Cardiac fibroblast (primary cell): ENCODE measurements around the gene FAM162A.

Experiments
- DNase-seq, 2 donors: peaks; one replicate each; pipeline versions ENCODE4 v3.0.0 to v3.0.0-alpha.2; 2010; ENCODE audit warnings: low read depth in 2 of 2
- H3K4me3 ChIP-seq, 2 donors: replicated peaks in 1 of 2; 1 replicate in 1 of 2; 2 replicates in 1 of 2; pipeline ENCODE4 v1.5.1; 2011; ENCODE audit warnings: low read depth in 2 of 2, low read length in 2 of 2, mild to moderate bottlenecking in 2 of 2, moderate library complexity in 1 of 2
- CTCF ChIP-seq: IDR thresholded peaks from one replicate; pipeline ENCODE4 v1.5.1; 2011; ENCODE audit warnings: low read depth, mild to moderate bottlenecking, low read length, inconsistent platforms

The FAM162A gene

GRCh38 chr3:122457706-122458105, 73.7 kb downstream of the FAM162A start:
- H3K4me3 ChIP-seq = no peak overlapping the region
- DNase-seq = no peak
- no peak for TF ChIP-seq CTCF

- peak; percentile 77 to 78 for DNase-seq
- peak; percentile 40 for TF ChIP-seq CTCF
- no peak overlapping the region for H3K4me3 ChIP-seq
Observed at GRCh38 chr3:122458992-122459391, 75.0 kb downstream of the FAM162A start.

GRCh38 chr3:122461806-122462205, 77.8 kb downstream of the FAM162A start:
- no peak overlapping the region for H3K4me3 ChIP-seq
- no peak for DNase-seq
- TF ChIP-seq CTCF = no peak
